ENCODE results near the gene ACE. TPM values are rescaled to one million over a fixed set of nuclear protein-coding genes. Genes with fewer than 3 reads are reported as not detected.

ACE gene
- total RNA-seq, 6 donors from 2014 or later = 21.1 to 90.6 (median 65.1) TPM

DNA sequence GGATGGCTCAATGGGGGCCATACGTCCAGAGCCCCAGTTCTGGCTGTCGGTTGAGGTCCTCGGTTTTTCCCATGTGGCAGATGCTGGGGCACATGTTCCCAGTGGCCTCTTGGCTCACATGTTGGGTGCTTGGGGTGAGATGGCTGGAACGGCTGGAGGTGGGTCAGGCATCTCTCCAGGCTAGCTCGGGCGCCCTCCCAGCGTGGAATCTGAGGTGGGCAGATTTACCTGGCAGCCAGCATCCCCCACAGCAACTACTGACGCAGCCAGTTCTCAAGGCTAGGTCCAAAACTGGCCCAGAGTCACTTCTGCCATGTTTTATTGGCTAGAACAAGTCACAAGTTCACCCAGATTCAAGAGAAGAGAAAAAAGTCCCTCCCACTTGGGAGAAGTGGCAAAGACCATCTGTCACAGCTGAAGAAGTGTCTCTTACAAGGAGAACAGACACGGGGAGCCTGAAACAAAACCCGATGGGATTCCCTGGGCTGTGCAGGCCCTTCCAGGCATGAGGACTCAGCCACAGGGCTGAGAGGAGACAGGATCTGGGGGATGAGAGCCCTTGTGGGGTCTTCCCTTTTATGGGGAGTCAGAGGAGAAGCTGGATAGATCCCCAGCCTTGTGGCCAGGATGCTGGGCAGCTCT, 15.2 kb downstream of the ACE start:
- ATAC-seq (ENCODE audit: low FRiP score in 2 of 2) (no peak), DNase-seq (no peak)
- no peaks in the 10 kb centered on the region for H3K36me3 ChIP-seq
- H3K27ac ChIP-seq = peak overlapping the region in 1 of 4 donors; percentile 17
- H3K4me3 ChIP-seq = no peak overlapping the region
- TF ChIP-seq POLR2A (IDR thresholded peaks at IDR 0.05) (no peak), POLR2AphosphoS5 (IDR thresholded peaks at IDR 0.05) (no peak), EP300 (IDR thresholded peaks at IDR 0.05) (no peak)
- TF ChIP-seq, protein P1, sequence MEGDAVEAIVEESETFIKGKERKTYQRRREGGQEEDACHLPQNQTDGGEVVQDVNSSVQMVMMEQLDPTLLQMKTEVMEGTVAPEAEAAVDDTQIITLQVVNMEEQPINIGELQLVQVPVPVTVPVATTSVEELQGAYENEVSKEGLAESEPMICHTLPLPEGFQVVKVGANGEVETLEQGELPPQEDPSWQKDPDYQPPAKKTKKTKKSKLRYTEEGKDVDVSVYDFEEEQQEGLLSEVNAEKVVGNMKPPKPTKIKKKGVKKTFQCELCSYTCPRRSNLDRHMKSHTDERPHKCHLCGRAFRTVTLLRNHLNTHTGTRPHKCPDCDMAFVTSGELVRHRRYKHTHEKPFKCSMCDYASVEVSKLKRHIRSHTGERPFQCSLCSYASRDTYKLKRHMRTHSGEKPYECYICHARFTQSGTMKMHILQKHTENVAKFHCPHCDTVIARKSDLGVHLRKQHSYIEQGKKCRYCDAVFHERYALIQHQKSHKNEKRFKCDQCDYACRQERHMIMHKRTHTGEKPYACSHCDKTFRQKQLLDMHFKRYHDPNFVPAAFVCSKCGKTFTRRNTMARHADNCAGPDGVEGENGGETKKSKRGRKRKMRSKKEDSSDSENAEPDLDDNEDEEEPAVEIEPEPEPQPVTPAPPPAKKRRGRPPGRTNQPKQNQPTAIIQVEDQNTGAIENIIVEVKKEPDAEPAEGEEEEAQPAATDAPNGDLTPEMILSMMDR (IDR thresholded peaks at IDR 0.05) = no peak
- no peaks in the 10 kb centered on the region for H3K9me3 ChIP-seq
- no peaks in the 10 kb centered on the region for H3K27me3 ChIP-seq
- 79 to 82% methylated on average over 3 to 10 of the region's 10 CpGs for WGBS, 2 donors
- peaks cover 4 to 9% (median 6%) of the 10 kb centered on the region in 4 donors for H3K4me1 ChIP-seq

DNA sequence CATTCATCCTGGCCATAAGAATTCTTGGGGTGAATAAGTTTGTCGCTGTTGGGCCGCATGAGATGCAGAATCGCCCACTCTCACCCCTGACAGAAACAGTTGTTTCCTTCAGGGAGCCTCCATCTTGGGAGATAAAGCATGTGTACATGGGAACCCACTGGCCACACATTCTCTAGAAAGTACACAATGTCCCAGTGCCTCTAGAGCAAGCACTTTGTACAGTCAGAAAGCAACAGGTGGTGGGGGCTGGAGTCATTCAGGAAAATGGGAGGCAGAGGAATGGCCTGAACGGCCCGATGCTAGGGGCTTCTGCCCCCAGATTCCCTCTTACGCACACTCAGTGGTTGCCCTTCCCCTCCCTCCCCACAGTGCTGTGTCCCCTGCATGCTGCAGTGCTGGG, 16.1 kb downstream of the ACE start:
- ATAC-seq (ENCODE audit: low FRiP score in 2 of 2) (no peak), DNase-seq (no peak)
- 87 to 98% methylated on average over 6 of the region's 6 CpGs for WGBS, 2 donors
- H3K27ac ChIP-seq = peak overlapping the region in 1 of 4 donors; percentile 17
- H3K9me3 ChIP-seq = no peaks in the 10 kb centered on the region
- no peak overlapping the region for H3K4me3 ChIP-seq
- no peaks in the 10 kb centered on the region for H3K27me3 ChIP-seq
- no peaks in the 10 kb centered on the region for H3K36me3 ChIP-seq
- peaks cover 10 to 17% (median 13%) of the 10 kb centered on the region in 4 donors for H3K4me1 ChIP-seq
- TF ChIP-seq POLR2A (IDR thresholded peaks at IDR 0.05) (no peak), EP300 (IDR thresholded peaks at IDR 0.05) (no peak)

DNA sequence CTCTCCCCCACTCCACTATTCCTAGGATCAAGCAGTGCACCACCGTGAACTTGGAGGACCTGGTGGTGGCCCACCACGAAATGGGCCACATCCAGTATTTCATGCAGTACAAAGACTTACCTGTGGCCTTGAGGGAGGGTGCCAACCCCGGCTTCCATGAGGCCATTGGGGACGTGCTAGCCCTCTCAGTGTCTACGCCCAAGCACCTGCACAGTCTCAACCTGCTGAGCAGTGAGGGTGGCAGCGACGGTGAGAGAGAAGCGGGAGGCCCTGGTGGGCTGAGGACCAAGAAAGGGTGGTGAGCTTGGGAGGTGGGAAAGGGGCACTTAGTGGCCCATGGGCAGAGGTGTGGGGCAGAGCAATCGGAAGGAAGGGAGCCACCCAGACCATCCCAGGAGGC, 16.6 kb downstream of the ACE start:
- no peak overlapping the region for H3K27ac ChIP-seq
- TF ChIP-seq EP300 (IDR thresholded peaks at IDR 0.05) (no peak), POLR2AphosphoS5 (IDR thresholded peaks at IDR 0.05) (no peak), POLR2A (IDR thresholded peaks at IDR 0.05) (no peak)
- TF ChIP-seq, protein P1 (IDR thresholded peaks at IDR 0.05) = no peak
- DNase-seq = no peak
- no peak for ATAC-seq (ENCODE audit: low FRiP score in 2 of 2)
- H3K36me3 ChIP-seq = no peaks in the 10 kb centered on the region
- 87 to 91% methylated on average over 8 to 9 of the region's 9 CpGs for WGBS, 2 donors
- H3K27me3 ChIP-seq = no peaks in the 10 kb centered on the region
- H3K4me3 ChIP-seq = no peak overlapping the region
- peaks cover 15 to 21% (median 16%) of the 10 kb centered on the region in 4 donors for H3K4me1 ChIP-seq
- H3K9me3 ChIP-seq = no peaks in the 10 kb centered on the region

DNA sequence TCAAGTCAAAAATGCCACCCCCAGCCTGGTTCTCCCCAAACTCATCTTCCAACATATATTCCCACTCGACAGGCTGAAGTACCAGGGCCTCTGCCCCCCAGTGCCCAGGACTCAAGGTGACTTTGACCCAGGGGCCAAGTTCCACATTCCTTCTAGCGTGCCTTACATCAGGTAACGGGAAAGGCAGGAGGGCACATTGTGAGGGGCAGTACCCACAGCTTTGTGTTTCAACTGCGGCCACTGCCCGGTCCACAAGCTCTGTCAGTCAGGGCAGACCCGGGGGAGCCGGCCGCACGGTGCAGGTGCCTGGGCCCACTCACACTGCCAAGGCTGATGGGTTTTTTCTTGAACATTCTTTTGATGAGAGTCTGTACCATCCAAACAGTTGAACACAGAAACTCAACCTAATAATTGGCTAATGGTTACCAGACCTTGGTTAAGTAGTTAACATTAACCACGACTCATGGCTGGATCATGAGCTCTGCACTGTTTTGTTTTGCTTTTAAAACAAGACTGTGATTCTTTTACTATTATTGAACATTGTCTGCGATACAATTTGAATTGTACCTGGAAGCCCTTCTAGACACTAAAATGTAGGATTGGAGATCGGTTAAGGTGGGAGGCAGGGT, 17.6 kb downstream of the ACE start:
- TF ChIP-seq, protein P1 (IDR thresholded peaks at IDR 0.05) = no peak
- no peak for TF ChIP-seq POLR2A (IDR thresholded peaks at IDR 0.05)
- Histone ChIP-seq H3K27me3 (no peaks in the 10 kb centered on the region), H3K4me1 (peaks cover 22 to 28% (median 23%) of the 10 kb centered on the region in 4 donors), H3K9me3 (no peaks in the 10 kb centered on the region), H3K36me3 (no peaks in the 10 kb centered on the region), H3K4me3 (no peak overlapping the region), H3K27ac (no peak overlapping the region)
- peak in 1 of 2 donors; percentile 77 for DNase-seq
- ATAC-seq (ENCODE audit: low FRiP score in 2 of 2) = no peak
- 93% methylated on average over 11 to 12 of the region's 12 CpGs for WGBS, 2 donors

DNA sequence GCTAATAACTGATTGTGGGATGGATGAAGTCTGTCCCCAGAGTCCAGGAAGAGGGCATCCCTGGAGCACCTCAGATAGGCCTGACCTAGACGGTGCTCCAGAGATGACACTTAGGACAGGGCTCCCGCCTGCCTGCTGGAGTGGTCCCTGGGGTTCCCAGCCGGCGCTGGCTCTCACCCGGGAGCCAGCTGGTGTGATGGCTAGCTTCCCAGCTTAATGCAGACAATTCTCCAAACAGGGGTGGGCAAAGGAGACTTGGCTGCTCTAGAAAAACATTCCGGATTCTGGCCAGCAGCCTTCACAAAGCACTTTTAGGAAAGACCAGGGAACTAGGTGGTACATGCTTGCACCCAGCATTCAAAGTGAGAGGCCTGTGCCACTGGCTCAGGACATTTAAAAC, 18.6 kb downstream of the ACE start:
- no peak for DNase-seq
- Histone ChIP-seq H3K27me3 (no peaks in the 10 kb centered on the region), H3K9me3 (no peaks in the 10 kb centered on the region), H3K36me3 (no peaks in the 10 kb centered on the region), H3K27ac (peak overlapping the region in 2 of 4 donors; percentile 68 to 79), H3K4me1 (peaks cover 23 to 33% (median 29%) of the 10 kb centered on the region in 4 donors), H3K4me3 (no peak overlapping the region)
- ATAC-seq (ENCODE audit: low FRiP score in 2 of 2) = no peak
- 40 to 51% methylated on average over 1 to 6 of the region's 6 CpGs for WGBS, 2 donors
- TF ChIP-seq EP300 (IDR thresholded peaks at IDR 0.05) (no peak), POLR2AphosphoS5 (IDR thresholded peaks at IDR 0.05) (no peak), POLR2A (IDR thresholded peaks at IDR 0.05) (no peak)
- TF ChIP-seq, protein P1 (IDR thresholded peaks at IDR 0.05) = no peak
